ENCODE data around the gene GPD2. TPM values are rescaled to one million over a fixed set of nuclear protein-coding genes. Genes with fewer than 3 reads are reported as not detected.

Gene GPD2
- total RNA-seq, 3 donors from 2014 or later (not counting 1 experiment from before 2014, with no cell fraction given) = 12.5 to 20.2 (median 18.3) TPM

DNA sequence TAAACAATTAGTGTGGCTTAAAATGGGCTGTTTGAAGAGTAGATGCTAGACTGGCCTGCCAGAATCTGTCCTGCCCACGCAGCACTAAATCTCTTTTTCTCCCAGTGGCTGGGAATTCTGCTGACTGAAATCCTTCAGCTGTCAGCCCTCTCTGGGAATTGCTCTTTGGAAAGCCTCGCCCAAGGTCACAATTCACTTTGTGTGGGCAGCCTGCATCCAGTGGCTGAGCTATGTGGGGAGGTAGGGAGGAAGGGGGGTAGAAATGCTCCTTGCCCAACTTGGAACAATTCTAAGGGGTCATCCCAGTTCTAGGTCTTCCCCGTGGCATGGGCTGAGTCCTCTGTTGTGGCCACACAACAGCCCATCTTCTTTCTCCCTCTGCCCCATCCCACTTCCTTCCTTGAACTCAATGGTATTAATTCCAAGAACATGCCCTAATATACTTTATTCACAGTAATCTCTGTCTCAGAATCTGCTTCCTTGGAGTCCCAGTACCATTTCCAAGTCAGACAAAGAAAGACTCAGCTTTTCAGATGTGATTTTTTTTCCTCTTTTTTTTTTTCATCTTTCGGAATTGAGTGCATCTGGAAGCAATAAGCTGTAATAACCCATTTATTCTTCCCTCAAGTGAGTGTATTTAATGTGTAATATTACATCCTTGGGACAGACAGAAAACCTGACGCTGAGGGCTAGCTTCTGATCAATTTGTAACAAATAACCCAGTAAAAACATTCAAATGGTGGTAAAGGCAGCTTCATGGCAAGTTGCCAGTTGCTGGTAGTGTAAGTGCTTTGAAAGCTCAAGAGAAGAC is 189.4 kb downstream of the GPD2 start:
- H3K4me3 ChIP-seq (ENCODE audit: low read length) = no peak overlapping the region
- H3K27me3 Mint-ChIP-seq (ENCODE audit: low read depth in 2 of 2) = peaks cover 10 to 30% of the 10 kb centered on the region in 2 donors
- no peak overlapping the region for H3K27ac ChIP-seq (ENCODE audit: low read length)
- ATAC-seq (no peak), DNase-seq (no peak)
- TF ChIP-seq CTCF (IDR thresholded peaks at IDR 0.05) = no peak
- peaks cover 2% of the 10 kb centered on the region for H3K27me3 ChIP-seq (ENCODE audit: control insufficient read depth, insufficient read depth, low read length)
- H3K4me1 ChIP-seq (ENCODE audit: control insufficient read depth, insufficient read depth, low read length) = no peaks in the 10 kb centered on the region
- WGBS (ENCODE audit: insufficient coverage) = 85% methylated on average over 4 of the region's 5 CpGs
- no peaks in the 10 kb centered on the region for H3K36me3 Mint-ChIP-seq
- H3K9me3 Mint-ChIP-seq = peaks cover 2 to 3% of the 10 kb centered on the region in 2 donors
- no peaks in the 10 kb centered on the region for H3K9me3 ChIP-seq (ENCODE audit: control insufficient read depth, insufficient read depth, low read length)
- intact Hi-C loops (cut with micrococcal nuclease) = no loop called here
- H3K4me1 Mint-ChIP-seq = no peaks in the 10 kb centered on the region
- no peaks in the 10 kb centered on the region for H3K36me3 ChIP-seq (ENCODE audit: control insufficient read depth, insufficient read depth, low read length)
- no peak overlapping the region for H3K27ac Mint-ChIP-seq
- no peak overlapping the region for H3K4me3 Mint-ChIP-seq

DNA sequence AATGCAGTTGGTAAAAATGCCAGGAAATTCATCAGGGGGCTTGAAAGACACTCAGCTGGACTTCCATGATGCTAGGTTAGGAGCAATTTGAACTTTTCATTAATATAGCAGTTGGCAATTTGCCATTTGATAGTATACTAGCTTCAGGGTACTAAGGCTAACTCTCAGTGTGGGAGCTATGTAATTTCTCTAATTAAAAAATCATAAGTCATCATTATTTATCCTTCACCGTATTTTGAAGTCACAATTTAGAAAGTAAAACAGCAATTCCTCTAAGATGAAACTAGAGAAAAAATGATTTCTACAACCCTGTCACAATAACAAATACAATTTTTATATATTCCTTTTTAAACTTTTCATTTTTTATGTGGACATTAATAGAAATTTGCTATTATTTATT is 190.8 kb downstream of the GPD2 start:
- Histone ChIP-seq H3K27me3 (ENCODE audit: control insufficient read depth, insufficient read depth, low read length) (no peaks in the 10 kb centered on the region), H3K9me3 (ENCODE audit: control insufficient read depth, insufficient read depth, low read length) (no peaks in the 10 kb centered on the region), H3K4me1 (ENCODE audit: control insufficient read depth, insufficient read depth, low read length) (no peaks in the 10 kb centered on the region), H3K27ac (ENCODE audit: low read length) (no peak overlapping the region), H3K4me3 (ENCODE audit: low read length) (no peak overlapping the region), H3K36me3 (ENCODE audit: control insufficient read depth, insufficient read depth, low read length) (no peaks in the 10 kb centered on the region)
- H3K27ac Mint-ChIP-seq = no peak overlapping the region
- WGBS (ENCODE audit: insufficient coverage) = no CpG with 5 or more reads among the region's 1 CpG
- peaks cover 2 to 3% of the 10 kb centered on the region in 2 donors for H3K9me3 Mint-ChIP-seq
- no peak for DNase-seq
- H3K36me3 Mint-ChIP-seq = no peaks in the 10 kb centered on the region
- ATAC-seq = no peak
- no peaks in the 10 kb centered on the region for H3K4me1 Mint-ChIP-seq
- H3K27me3 Mint-ChIP-seq (ENCODE audit: low read depth in 2 of 2) = peaks cover 10 to 29% of the 10 kb centered on the region in 2 donors
- TF ChIP-seq CTCF (IDR thresholded peaks at IDR 0.05) = no peak
- H3K4me3 Mint-ChIP-seq = no peak overlapping the region
- intact Hi-C loops (cut with micrococcal nuclease) = no loop called here

DNA sequence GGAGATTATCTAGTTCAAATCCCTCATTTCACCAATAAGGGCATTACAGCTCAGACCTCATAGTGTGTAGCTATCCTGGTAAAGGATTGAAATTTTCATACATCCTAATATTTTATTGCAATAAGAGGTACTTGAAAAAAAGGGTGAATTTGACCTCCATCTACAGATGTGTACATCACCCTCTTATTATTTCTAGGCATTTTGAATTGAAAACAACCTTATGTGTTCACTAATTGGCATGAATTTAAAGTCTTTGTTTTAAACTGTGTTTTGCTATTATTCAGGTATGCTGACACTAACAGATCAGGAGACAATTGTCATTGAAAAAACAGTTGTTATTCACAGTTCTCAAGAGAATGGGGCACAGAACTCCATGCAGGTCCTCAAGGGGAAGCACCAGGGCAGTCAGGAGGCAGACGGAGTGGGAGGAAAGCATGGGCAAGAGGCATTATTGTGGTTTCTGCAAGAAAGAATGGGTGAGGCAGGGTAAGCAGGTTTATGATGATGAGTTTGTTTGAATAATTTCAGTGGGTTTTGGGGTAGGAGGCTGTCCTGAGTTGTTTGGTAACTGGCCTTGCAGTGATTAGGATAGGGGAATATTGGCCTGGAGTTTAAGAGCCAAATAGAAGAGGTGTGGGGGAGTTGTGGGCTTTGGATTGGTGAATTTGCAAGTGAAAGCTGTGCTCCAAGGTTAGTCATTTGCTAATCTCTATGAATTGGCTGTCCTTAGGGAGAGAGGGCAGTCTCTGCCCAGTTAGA is 194.6 kb downstream of the GPD2 start:
- ATAC-seq (no peak), DNase-seq (no peak)
- no peak overlapping the region for H3K27ac Mint-ChIP-seq
- Histone ChIP-seq H3K27me3 (ENCODE audit: control insufficient read depth, insufficient read depth, low read length) (no peaks in the 10 kb centered on the region), H3K9me3 (ENCODE audit: control insufficient read depth, insufficient read depth, low read length) (no peaks in the 10 kb centered on the region), H3K27ac (ENCODE audit: low read length) (no peak overlapping the region), H3K36me3 (ENCODE audit: control insufficient read depth, insufficient read depth, low read length) (no peaks in the 10 kb centered on the region), H3K4me3 (ENCODE audit: low read length) (no peak overlapping the region), H3K4me1 (ENCODE audit: control insufficient read depth, insufficient read depth, low read length) (no peaks in the 10 kb centered on the region)
- H3K4me3 Mint-ChIP-seq = no peak overlapping the region
- WGBS (ENCODE audit: insufficient coverage) = 48% methylated on average over 1 of the region's 1 CpG
- H3K36me3 Mint-ChIP-seq = no peaks in the 10 kb centered on the region
- intact Hi-C loops (cut with micrococcal nuclease) = no loop called here
- no peaks in the 10 kb centered on the region for H3K4me1 Mint-ChIP-seq
- no peak for TF ChIP-seq CTCF (IDR thresholded peaks at IDR 0.05)
- H3K27me3 Mint-ChIP-seq (ENCODE audit: low read depth in 2 of 2) = peaks cover 7 to 14% of the 10 kb centered on the region in 2 donors
- peaks cover 0 to 3% of the 10 kb centered on the region in 2 donors for H3K9me3 Mint-ChIP-seq
